Ascending aorta (tissue), 2 donors: ENCODE data around the gene FIGNL1. TPM values are rescaled to one million over a fixed set of nuclear protein-coding genes. Genes with fewer than 3 reads are reported as not detected.
"Not testable (repeated sequence)": the region's sequence is repeated elsewhere in the genome, so short reads cannot be mapped to it uniquely, and the experiment has no call there.

Experiments
- DNase-seq, 2 donors: peaks; one replicate each; pipeline ENCODE4 v3.0.0-alpha.2; 2019; ENCODE audit warnings: low spot score in 2 of 2
- H3K27ac ChIP-seq, 2 donors: fragments of 200-600 bp; sonication (generic); one replicate each; pipeline ENCODE4 v1.5.1; 2016 to 2017; ENCODE audit warnings: mild to moderate bottlenecking in 1 of 2
- H3K27me3 ChIP-seq: fragments of 200-600 bp; sonication (generic); one replicate; pipeline ENCODE4 v1.5.1; 2017
- H3K36me3 ChIP-seq, 2 donors: fragments of 200-600 bp; sonication (generic); one replicate each; pipeline ENCODE4 v1.5.1; 2016
- H3K4me1 ChIP-seq, 2 donors: fragments of 200-600 bp; sonication (generic); one replicate each; pipeline ENCODE4 v1.5.1; 2016 to 2017; ENCODE audit warnings: mild to moderate bottlenecking in 1 of 2
- H3K4me3 ChIP-seq, 2 donors: fragments of 200-600 bp; sonication (generic); one replicate each; pipeline ENCODE4 v1.5.1; 2016 to 2017; ENCODE audit warnings: mild to moderate bottlenecking in 1 of 2
- H3K9me3 ChIP-seq, 2 donors: fragments of 200-600 bp; sonication (generic); one replicate each; pipeline ENCODE4 v1.5.1; 2016
- CTCF ChIP-seq, 3 experiments: fragments of 200-600 bp in 2 of 3; fragments of 450-650 bp in 1 of 3; sonication (generic) in 2 of 3; IDR thresholded peaks; one replicate each; pipeline ENCODE4 v1.5.1; 2016 to 2019; ENCODE audit warnings: antibody characterized with exemption in 3 of 3, mild to moderate bottlenecking in 1 of 3, moderate library complexity in 1 of 3
- intact Hi-C: fragments of 100-400 bp; cut with DNase I; formaldehyde crosslinking; loops from one replicate; pipeline ENCODE4 v1.15.1; 2023
- total RNA-seq: library from RNA; depleted of rRNA; stranded (reverse); fragments of >200 nt; gene quantifications from one replicate; pipeline ENCODE4 v1.1.0, GENCODE V29; 2016

FIGNL1 gene
- total RNA-seq, 1 donor from 2014 or later: 0.32 TPM

DNA sequence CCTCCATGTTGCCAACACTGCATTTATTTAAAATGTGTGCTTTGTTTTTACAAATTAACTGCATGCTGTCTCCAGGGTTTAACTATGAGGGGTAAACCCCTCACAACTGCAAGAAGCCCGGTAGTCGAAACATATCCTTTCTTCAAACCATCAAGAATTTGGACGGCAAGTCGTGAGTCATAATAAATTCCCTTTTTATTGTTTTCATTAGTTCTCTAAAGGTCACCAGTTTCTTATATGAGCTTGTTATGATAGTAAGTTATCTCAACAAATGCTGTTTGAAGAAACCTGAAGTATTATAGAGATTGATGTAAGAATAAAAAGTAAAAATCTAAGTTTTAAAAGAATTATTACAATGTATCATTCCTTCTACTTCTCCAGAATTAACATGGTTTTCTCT lies 12.2 kb upstream of the FIGNL1 start:
- intact Hi-C loops: loop anchor here (10.0 kb wide), 1 partner anchor 332 kb away; no protein-coding TSS in a partner anchor
- TF ChIP-seq CTCF (IDR thresholded peaks at IDR 0.05): no peak
- no peak overlapping the region for H3K27ac ChIP-seq

DNA sequence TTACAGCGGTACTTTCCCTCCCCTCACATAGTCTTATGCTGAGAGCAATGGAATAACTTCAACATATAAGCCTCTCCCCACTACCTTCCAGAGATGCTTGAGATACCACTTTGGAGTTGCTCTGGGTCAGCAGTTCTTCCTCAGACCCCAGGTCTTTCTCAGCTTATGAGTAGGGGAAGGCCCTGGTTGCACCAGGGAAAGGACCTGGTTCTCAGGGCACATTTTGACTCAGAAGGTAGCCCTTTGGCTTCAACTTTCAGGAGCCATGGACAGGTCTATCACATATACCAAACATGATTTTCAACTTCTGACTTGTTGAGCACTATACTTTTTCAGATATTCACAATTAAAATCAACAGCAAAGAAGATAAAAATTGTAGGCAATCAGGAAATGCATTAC lies 11.5 kb upstream of the FIGNL1 start:
- Histone ChIP-seq H3K36me3 (no peaks in the 10 kb centered on the region), H3K4me1 (no peaks in the 10 kb centered on the region), H3K27ac (no peak overlapping the region), H3K4me3 (no peak overlapping the region), H3K9me3 (no peaks in the 10 kb centered on the region), H3K27me3 (no peaks in the 10 kb centered on the region)
- intact Hi-C loops: loop anchor here (10.0 kb wide), 1 partner anchor 333 kb away; no protein-coding TSS in a partner anchor
- no peak for DNase-seq
- no peak for TF ChIP-seq CTCF (IDR thresholded peaks at IDR 0.05)

More for the DNA sequence above, 12.2 kb upstream of the FIGNL1 start:
- Histone ChIP-seq H3K36me3 (no peaks in the 10 kb centered on the region), H3K4me3 (no peak overlapping the region), H3K4me1 (no peaks in the 10 kb centered on the region), H3K9me3 (no peaks in the 10 kb centered on the region), H3K27me3 (no peaks in the 10 kb centered on the region)
- no peak for DNase-seq

DNA sequence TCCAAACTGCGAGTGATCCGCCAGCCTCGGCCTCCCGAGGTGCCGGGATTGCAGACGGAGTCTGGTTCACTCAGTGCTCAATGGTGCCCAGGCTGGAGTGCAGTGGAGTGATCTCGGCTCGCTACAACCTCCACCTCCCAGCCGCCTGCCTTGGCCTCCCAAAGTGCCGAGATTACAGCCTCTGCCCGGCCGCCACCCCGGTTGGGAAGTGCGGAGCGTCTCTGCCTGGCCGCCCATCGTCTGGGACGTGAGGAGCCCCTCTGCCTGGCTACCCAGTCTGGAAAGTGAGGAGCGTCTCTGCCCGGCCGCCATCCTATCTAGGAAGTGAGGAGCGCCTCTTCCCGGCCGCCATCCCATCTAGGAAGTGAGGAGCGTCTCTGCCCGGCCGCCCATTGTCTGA lies 9.0 kb upstream of the FIGNL1 start:
- H3K27ac ChIP-seq, H3K9me3 ChIP-seq, H3K4me1 ChIP-seq, H3K27me3 ChIP-seq, DNase-seq, H3K4me3 ChIP-seq, H3K36me3 ChIP-seq, intact Hi-C loops: not testable (repeated sequence)

- intact Hi-C loops, H3K4me1 ChIP-seq, DNase-seq, H3K4me3 ChIP-seq, H3K9me3 ChIP-seq, H3K36me3 ChIP-seq, H3K27me3 ChIP-seq, H3K27ac ChIP-seq: not testable (repeated sequence)
Measured at GRCh38 chr7:50458651-50459050, 8.5 kb upstream of the FIGNL1 start.

DNA sequence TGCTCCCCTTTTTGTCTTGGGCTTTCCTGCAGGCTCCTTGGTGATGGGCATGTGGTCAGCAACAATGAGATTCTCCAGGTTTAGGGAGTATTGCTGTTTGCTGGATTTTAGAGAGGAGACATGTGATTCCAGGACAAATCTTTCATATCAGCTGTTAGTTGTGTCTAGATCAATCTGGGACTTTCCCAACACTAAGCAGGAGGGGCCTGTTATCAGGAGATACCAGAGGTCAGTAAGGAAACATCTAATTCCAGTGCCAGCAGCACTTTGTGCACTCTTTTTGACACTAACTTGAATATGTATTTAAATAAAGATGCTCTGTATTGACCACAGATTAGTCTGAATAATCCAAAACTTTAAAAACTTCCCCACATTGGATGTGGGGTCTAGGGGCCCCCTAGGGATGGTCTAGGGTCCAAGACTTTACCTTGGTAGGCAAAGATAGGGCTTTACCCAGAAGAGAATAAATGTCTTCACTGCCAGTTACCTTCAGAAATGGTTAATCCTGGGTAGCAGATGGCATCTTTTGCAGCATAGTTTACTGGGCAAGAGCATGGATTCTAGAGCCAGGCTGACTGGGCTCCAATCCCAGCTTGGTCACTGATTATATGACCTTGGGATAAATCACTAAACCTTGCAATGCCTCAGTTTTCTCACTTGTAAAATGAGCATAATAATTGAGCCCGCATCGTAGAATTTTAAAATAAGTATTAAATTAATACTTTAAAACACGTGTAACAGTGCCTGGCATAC lies 6.4 kb upstream of the FIGNL1 start:
- Histone ChIP-seq H3K36me3 (no peaks in the 10 kb centered on the region), H3K9me3 (no peaks in the 10 kb centered on the region), H3K27ac (no peak overlapping the region), H3K4me3 (no peak overlapping the region), H3K27me3 (no peaks in the 10 kb centered on the region), H3K4me1 (no peaks in the 10 kb centered on the region)
- no peak for DNase-seq
- intact Hi-C loops: no loop called here
- TF ChIP-seq CTCF (IDR thresholded peaks at IDR 0.05): no peak

DNA sequence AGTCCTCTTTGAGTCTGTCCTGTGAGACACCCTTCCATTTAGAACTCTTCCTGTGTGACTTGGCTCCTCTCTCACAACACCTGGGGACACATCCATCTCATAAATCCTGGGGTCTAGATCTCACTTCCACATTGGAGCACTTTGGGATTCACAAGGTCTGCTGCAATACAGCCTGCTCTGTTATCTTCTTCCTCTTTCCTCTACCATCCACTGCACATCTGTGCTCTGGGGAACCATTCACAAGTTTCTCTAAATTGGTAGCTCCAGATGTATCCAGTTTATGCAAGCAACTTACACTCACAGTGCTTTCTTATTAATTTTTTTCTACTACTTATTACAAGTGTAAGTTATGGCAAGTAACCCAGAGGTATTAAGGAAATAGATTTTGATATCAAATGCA lies 5.5 kb upstream of the FIGNL1 start:
- Histone ChIP-seq H3K27ac (no peak overlapping the region), H3K4me1 (peaks cover 0 to under 1% of the 10 kb centered on the region in 2 donors), H3K4me3 (no peak overlapping the region), H3K36me3 (no peaks in the 10 kb centered on the region), H3K9me3 (no peaks in the 10 kb centered on the region), H3K27me3 (no peaks in the 10 kb centered on the region)
- intact Hi-C loops: no loop called here
- DNase-seq: no peak
- no peak for TF ChIP-seq CTCF (IDR thresholded peaks at IDR 0.05)
